Naive thymus-derived CD4-positive, alpha-beta T cell (primary cell): Measurements from ENCODE around the gene TTC12. TPM values are rescaled to one million over a fixed set of nuclear protein-coding genes. Genes with fewer than 3 reads are reported as not detected.
A peak's percentile ranks its signal among the peaks of the same experiment; 100 is the strongest.

ENCODE experiments used
- ATAC-seq: fragments of 150-1000 bp; cut with Tn5 transposase; 2 replicates; pipeline ENCODE4 v1.10.0; 2021; ENCODE audit warnings: mild to moderate bottlenecking, moderate library complexity
- CTCF ChIA-PET: fragments of 350-600 bp; sonication (Branson Sonifier 250); formaldehyde crosslinking; loops from one replicate; lab custom pipeline; 2021; ENCODE audit warnings: antibody characterized with exemption; lab: Charles Lee
- POLR2A ChIA-PET: fragments of 350-600 bp; sonication (Branson Sonifier 250); formaldehyde crosslinking; loops from one replicate; lab custom pipeline; 2021; ENCODE audit warnings: antibody characterized with exemption, inconsistent platforms; lab: Charles Lee
- DNase-seq, 9 donors: peaks; one replicate each; pipeline versions ENCODE4 v3.0.0 to v3.0.0-alpha.2; 2020 to 2022; ENCODE audit warnings: mixed read lengths in 1 of 9
- H3K27ac ChIP-seq: one replicate; pipeline ENCODE4 v1.7.0; 2013; ENCODE audit warnings: mild to moderate bottlenecking, low read depth, low read length, moderate library complexity
- H3K27me3 ChIP-seq, 2 donors: one replicate each; pipeline ENCODE4 v1.7.0; 2013; ENCODE audit warnings: low read length in 2 of 2, mild to moderate bottlenecking in 2 of 2, moderate library complexity in 2 of 2; ENCODE audit not compliant: control insufficient read depth in 2 of 2, insufficient read depth in 2 of 2
- H3K36me3 ChIP-seq, 3 experiments: 1 replicate in 2 of 3; 2 replicates in 1 of 3; pipeline ENCODE4 v1.7.0; 2013; ENCODE audit warnings: low read length in 3 of 3, mild to moderate bottlenecking in 3 of 3, moderate library complexity in 1 of 3; ENCODE audit not compliant: insufficient read depth in 3 of 3, control insufficient read depth in 2 of 3
- H3K4me1 ChIP-seq, 2 donors: one replicate each; pipeline ENCODE4 v1.7.0; 2013; ENCODE audit warnings: low read length in 2 of 2, mild to moderate bottlenecking in 2 of 2, moderate library complexity in 1 of 2; ENCODE audit not compliant: control insufficient read depth in 2 of 2, insufficient read depth in 2 of 2
- H3K4me3 ChIP-seq: 2 replicates; pipeline ENCODE4 v1.7.0; 2013; ENCODE audit warnings: mild to moderate bottlenecking, low read length
- H3K9me3 ChIP-seq, 3 experiments: 1 replicate in 2 of 3; 2 replicates in 1 of 3; pipeline ENCODE4 v1.7.0; 2013; ENCODE audit warnings: low read length in 3 of 3; ENCODE audit not compliant: control insufficient read depth in 2 of 3
- H3K27ac Mint-ChIP-seq, 9 donors: one replicate each; pipeline ENCODE4 v1.8.0; 2020 to 2022; ENCODE audit warnings: mixed read lengths in 9 of 9, mild to moderate bottlenecking in 8 of 9, moderate library complexity in 5 of 9, inconsistent platforms in 2 of 9
- H3K27me3 Mint-ChIP-seq, 5 donors: one replicate each; pipeline ENCODE4 v1.8.0; 2021 to 2022; ENCODE audit warnings: mixed read lengths in 5 of 5, mild to moderate bottlenecking in 1 of 5
- H3K36me3 Mint-ChIP-seq, 5 donors: one replicate each; pipeline ENCODE4 v1.8.0; 2020 to 2022; ENCODE audit warnings: mixed read lengths in 5 of 5, mild to moderate bottlenecking in 3 of 5, inconsistent platforms in 1 of 5
- H3K4me1 Mint-ChIP-seq, 7 donors: one replicate each; pipeline ENCODE4 v1.8.0; 2020 to 2022; ENCODE audit warnings: mixed read lengths in 7 of 7, mild to moderate bottlenecking in 3 of 7, inconsistent platforms in 1 of 7
- H3K4me3 Mint-ChIP-seq, 10 donors: one replicate each; pipeline ENCODE4 v1.8.0; 2020 to 2022; ENCODE audit warnings: mild to moderate bottlenecking in 10 of 10, mixed read lengths in 10 of 10, moderate library complexity in 6 of 10, inconsistent platforms in 2 of 10
- H3K9me3 Mint-ChIP-seq, 11 donors: one replicate each; pipeline ENCODE4 v1.8.0; 2020 to 2022; ENCODE audit warnings: mixed read lengths in 11 of 11, mild to moderate bottlenecking in 4 of 11, inconsistent platforms in 1 of 11, moderate library complexity in 1 of 11
- intact Hi-C, 2 donors: fragments of 100-400 bp; cut with micrococcal nuclease; formaldehyde crosslinking; loops; one replicate each; pipeline ENCODE4 v1.15.1; 2023
- polyA plus RNA-seq, 2 donors: library from polyadenylated mRNA; unstranded; fragments of 300-500 nt; fragmentation: Illumina TruSeq; gene quantifications; one replicate each; pipeline ENCODE4 v1.2.3, GENCODE V29; 2021
- total RNA-seq, 6 experiments: library from RNA in 5 of 6; stranded (reverse) in 5 of 6; gene quantifications; 1 replicate in 5 of 6; 2 replicates in 1 of 6; pipeline ENCODE4 v1.2.3 and lab custom pipeline; 2021 to 2026

Gene TTC12
- total and polyA plus RNA-seq, 7 experiments from 2014 or later: 8.2 to 84.5 (median 45.1) TPM

- intact Hi-C loops: no loop called here
- H3K9me3 Mint-ChIP-seq: no peaks in the 10 kb centered on the region
- DNase-seq: no peak
- peak overlapping the region in 5 of 9 donors; percentile 9 to 85 (median 16) for H3K27ac Mint-ChIP-seq
- peaks cover 0 to 5% of the 10 kb centered on the region in 2 donors for H3K4me1 ChIP-seq
- H3K4me1 Mint-ChIP-seq: peaks cover 7 to 42% (median 27%) of the 10 kb centered on the region in 7 donors
- no peak overlapping the region for H3K4me3 Mint-ChIP-seq
- H3K4me3 ChIP-seq: no peak overlapping the region
- no peak for ATAC-seq
- H3K27ac ChIP-seq: no peak overlapping the region
- peaks cover 0 to 91% (median 14%) of the 10 kb centered on the region in 3 experiments for H3K36me3 ChIP-seq
- no peaks in the 10 kb centered on the region for H3K27me3 ChIP-seq
- no peaks in the 10 kb centered on the region for H3K27me3 Mint-ChIP-seq
- peaks cover 5 to 60% (median 39%) of the 10 kb centered on the region in 5 donors for H3K36me3 Mint-ChIP-seq
- no peaks in the 10 kb centered on the region for H3K9me3 ChIP-seq
- ChIA-PET POLR2A (no interaction called here), CTCF (no interaction called here)
Observed at GRCh38 chr11:113363406-113363805, 49.0 kb downstream of the TTC12 start.

- POLR2A ChIA-PET: no interaction called here
- Histone ChIP-seq H3K27me3 (no peaks in the 10 kb centered on the region), H3K9me3 (no peaks in the 10 kb centered on the region), H3K4me3 (no peak overlapping the region), H3K4me1 (peaks cover 0 to 5% of the 10 kb centered on the region in 2 donors), H3K36me3 (peaks cover 0 to 90% (median 14%) of the 10 kb centered on the region in 3 experiments), H3K27ac (no peak overlapping the region)
- no peaks in the 10 kb centered on the region for H3K27me3 Mint-ChIP-seq
- ATAC-seq (no peak), DNase-seq (no peak)
- intact Hi-C loops: no loop called here
- peaks cover 7 to 42% (median 27%) of the 10 kb centered on the region in 7 donors for H3K4me1 Mint-ChIP-seq
- H3K9me3 Mint-ChIP-seq: no peaks in the 10 kb centered on the region
- no peak overlapping the region for H3K4me3 Mint-ChIP-seq
- peak overlapping the region in 7 of 9 donors; percentile 5 to 85 (median 16) for H3K27ac Mint-ChIP-seq
- CTCF ChIA-PET: no interaction called here
- H3K36me3 Mint-ChIP-seq: peaks cover 0 to 58% (median 33%) of the 10 kb centered on the region in 5 donors
Observed at GRCh38 chr11:113363996-113364641, 49.7 kb downstream of the TTC12 start.

GRCh38 chr11:113365895-113366294, 51.5 kb downstream of the TTC12 start:
- CTCF ChIA-PET: no interaction called here
- H3K27me3 Mint-ChIP-seq: no peaks in the 10 kb centered on the region
- peaks cover 7 to 42% (median 27%) of the 10 kb centered on the region in 7 donors for H3K4me1 Mint-ChIP-seq
- DNase-seq: peak in 6 of 9 donors; percentile 23 to 52 (median 45)
- peaks cover 0 to 78% (median 5%) of the 10 kb centered on the region in 3 experiments for H3K36me3 ChIP-seq
- no peaks in the 10 kb centered on the region for H3K27me3 ChIP-seq
- H3K4me3 ChIP-seq: no peak overlapping the region
- no peaks in the 10 kb centered on the region for H3K9me3 Mint-ChIP-seq
- intact Hi-C loops: no loop called here
- H3K4me1 ChIP-seq: peaks cover 0 to 5% of the 10 kb centered on the region in 2 donors
- peak overlapping the region in 3 of 10 donors; percentile 13 to 23 (median 18) for H3K4me3 Mint-ChIP-seq
- H3K27ac Mint-ChIP-seq: peak overlapping the region in 8 of 9 donors; percentile 41 to 87 (median 80)
- peak; percentile 45 for ATAC-seq
- no peaks in the 10 kb centered on the region for H3K9me3 ChIP-seq
- POLR2A ChIA-PET: no interaction called here
- peaks cover 0 to 52% (median 21%) of the 10 kb centered on the region in 5 donors for H3K36me3 Mint-ChIP-seq
- peak overlapping the region; percentile 44 for H3K27ac ChIP-seq

- H3K36me3 ChIP-seq: peaks cover 0 to 54% (median 0%) of the 10 kb centered on the region in 3 experiments
- no peak overlapping the region for H3K4me3 Mint-ChIP-seq
- H3K27me3 Mint-ChIP-seq: no peaks in the 10 kb centered on the region
- DNase-seq: no peak
- no peaks in the 10 kb centered on the region for H3K9me3 ChIP-seq
- CTCF ChIA-PET: no interaction called here
- ATAC-seq: no peak
- no peaks in the 10 kb centered on the region for H3K9me3 Mint-ChIP-seq
- H3K4me1 ChIP-seq: peaks cover 0 to 5% of the 10 kb centered on the region in 2 donors
- H3K27ac Mint-ChIP-seq: peak overlapping the region in 1 of 9 donors; percentile 2
- no peak overlapping the region for H3K4me3 ChIP-seq
- no peak overlapping the region for H3K27ac ChIP-seq
- H3K36me3 Mint-ChIP-seq: peaks cover 0 to 57% (median 14%) of the 10 kb centered on the region in 5 donors
- H3K4me1 Mint-ChIP-seq: peaks cover 7 to 22% (median 15%) of the 10 kb centered on the region in 7 donors
- intact Hi-C loops: no loop called here
- no peaks in the 10 kb centered on the region for H3K27me3 ChIP-seq
- POLR2A ChIA-PET: no interaction called here
Observed at GRCh38 chr11:113369411-113369810, 55.0 kb downstream of the TTC12 start.

- no peak overlapping the region for H3K4me3 Mint-ChIP-seq
- no peaks in the 10 kb centered on the region for H3K27me3 Mint-ChIP-seq
- Histone ChIP-seq H3K27me3 (no peaks in the 10 kb centered on the region), H3K9me3 (no peaks in the 10 kb centered on the region), H3K27ac (no peak overlapping the region), H3K36me3 (peaks cover 0 to 41% (median 0%) of the 10 kb centered on the region in 3 experiments), H3K4me3 (no peak overlapping the region), H3K4me1 (peaks cover 0 to 5% of the 10 kb centered on the region in 2 donors)
- intact Hi-C loops: loop anchor here in 1 of 2 donors (5.0 kb wide), 1 partner anchor 33 kb away; no protein-coding TSS in a partner anchor
- H3K27ac Mint-ChIP-seq: no peak overlapping the region
- DNase-seq: no peak
- H3K36me3 Mint-ChIP-seq: peaks cover 0 to 59% (median 14%) of the 10 kb centered on the region in 5 donors
- POLR2A ChIA-PET: no interaction called here
- no peaks in the 10 kb centered on the region for H3K9me3 Mint-ChIP-seq
- CTCF ChIA-PET: no interaction called here
- ATAC-seq: no peak
- peaks cover 7 to 11% (median 9%) of the 10 kb centered on the region in 7 donors for H3K4me1 Mint-ChIP-seq
Observed at GRCh38 chr11:113370634-113371033, 56.3 kb downstream of the TTC12 start.

GRCh38 chr11:113372309-113372708, 57.9 kb downstream of the TTC12 start:
- ChIA-PET CTCF (no interaction called here), POLR2A (interaction anchor here (0.5 kb wide), 1 partner anchor 56 kb away, joined by 3 read pairs; no protein-coding TSS in a partner anchor)
- Mint-ChIP-seq H3K9me3 (no peaks in the 10 kb centered on the region), H3K27ac (peak overlapping the region in 3 of 9 donors; percentile 1 to 38 (median 4)), H3K4me1 (no peaks in the 10 kb centered on the region), H3K36me3 (peaks cover 0 to 55% (median 14%) of the 10 kb centered on the region in 5 donors), H3K27me3 (peaks cover 0 to 2% (median 0%) of the 10 kb centered on the region in 5 donors), H3K4me3 (no peak overlapping the region)
- no peak overlapping the region for H3K4me3 ChIP-seq
- H3K36me3 ChIP-seq: peaks cover 0 to 28% (median 0%) of the 10 kb centered on the region in 3 experiments
- H3K9me3 ChIP-seq: no peaks in the 10 kb centered on the region
- DNase-seq (no peak), ATAC-seq (no peak)
- H3K4me1 ChIP-seq: no peaks in the 10 kb centered on the region
- intact Hi-C loops: loop anchor here in 1 of 2 donors (5.0 kb wide), 1 partner anchor 35 kb away; no protein-coding TSS in a partner anchor
- H3K27me3 ChIP-seq: no peaks in the 10 kb centered on the region
- H3K27ac ChIP-seq: no peak overlapping the region
